Fibroblast of skin of back (primary cell): ENCODE data around the gene TPM4. TPM values are rescaled to one million over a fixed set of nuclear protein-coding genes. Genes with fewer than 3 reads are reported as not detected.
A peak's percentile ranks its signal among the peaks of the same experiment; 100 is the strongest.
"Not testable (repeated sequence)": the region's sequence is repeated elsewhere in the genome, so short reads cannot be mapped to it uniquely, and the experiment has no call there.

Experiments used
- DNase-seq: peaks from one replicate; pipeline ENCODE4 v3.0.0-alpha.2; 2013
- polyA plus RNA-seq, 2 experiments: library from polyadenylated mRNA; unstranded; fragments of 120-200 nt; gene quantifications; one replicate each; pipeline ENCODE4 v1.2.1, GENCODE V29; 2013; ENCODE audit not compliant: insufficient read length in 2 of 2

TPM4 gene
- 2,540 TPM for polyA plus RNA-seq (2013, experiment 1 of 2; ENCODE audit: insufficient read length)
- 4,031 TPM for polyA plus RNA-seq (2013, experiment 2 of 2; ENCODE audit: insufficient read length)

GRCh38 chr19:16076154-16076957, at the start of gene TPM4:
TSS of gene TPM4 (plus strand) at chr19:16076495. CDS start at chr19:16076566, 71 bp downstream.
- DNase-seq = peak; percentile 98

GRCh38 chr19:16026756-16027155, 49.5 kb upstream of the TPM4 start:
- no peak for DNase-seq

- no peak for DNase-seq
Observed at GRCh38 chr19:16027528-16027927, 48.8 kb upstream of the TPM4 start.

- DNase-seq = not testable (repeated sequence)
Observed at GRCh38 chr19:16030155-16030554, 46.1 kb upstream of the TPM4 start.

- no peak for DNase-seq
Observed at GRCh38 chr19:16030964-16031871, 45.1 kb upstream of the TPM4 start.

- no peak for DNase-seq
Observed at GRCh38 chr19:16031872-16032200, 44.5 kb upstream of the TPM4 start.

- DNase-seq = no peak
Observed at GRCh38 chr19:16032509-16033135, 43.7 kb upstream of the TPM4 start.

- DNase-seq = no peak
Observed at GRCh38 chr19:16033136-16033530, 43.2 kb upstream of the TPM4 start.

- DNase-seq = no peak
Observed at GRCh38 chr19:16033721-16034120, 42.6 kb upstream of the TPM4 start.

GRCh38 chr19:16034180-16034579, 42.1 kb upstream of the TPM4 start:
- DNase-seq = no peak

GRCh38 chr19:16034958-16035560, 41.2 kb upstream of the TPM4 start:
- DNase-seq = no peak

GRCh38 chr19:16035601-16036297, 40.5 kb upstream of the TPM4 start:
- DNase-seq = no peak

GRCh38 chr19:16036397-16036925, 39.8 kb upstream of the TPM4 start:
- DNase-seq = no peak

- no peak for DNase-seq
Observed at GRCh38 chr19:16036941-16037340, 39.4 kb upstream of the TPM4 start.

- no peak for DNase-seq
Observed at GRCh38 chr19:16037424-16038195, 38.7 kb upstream of the TPM4 start.

- no peak for DNase-seq
Observed at GRCh38 chr19:16038196-16038695, 38.0 kb upstream of the TPM4 start.

GRCh38 chr19:16039081-16039480, 37.2 kb upstream of the TPM4 start:
- DNase-seq = no peak

GRCh38 chr19:16039545-16039944, 36.8 kb upstream of the TPM4 start:
- DNase-seq = no peak

GRCh38 chr19:16040642-16041041, 35.7 kb upstream of the TPM4 start:
- peak; percentile 45 for DNase-seq

GRCh38 chr19:16041299-16041990, 34.9 kb upstream of the TPM4 start:
- peak; percentile 73 for DNase-seq
